ENCODE measurements around the gene ASGR2.
"Not testable (repeated sequence)": the region's sequence is repeated elsewhere in the genome, so short reads cannot be mapped to it uniquely, and the experiment has no call there.

Gene ASGR2

GRCh38 chr17:7097940-7098339 is 16.7 kb downstream of the ASGR2 start:
- DNase-seq: no peak

- DNase-seq: peak; percentile 14
These were observed 19.0 kb downstream of the ASGR2 start for GRCh38 chr17:7095625-7096024.

- DNase-seq: no peak
These were observed 20.0 kb downstream of the ASGR2 start for GRCh38 chr17:7094652-7095019.

DNA sequence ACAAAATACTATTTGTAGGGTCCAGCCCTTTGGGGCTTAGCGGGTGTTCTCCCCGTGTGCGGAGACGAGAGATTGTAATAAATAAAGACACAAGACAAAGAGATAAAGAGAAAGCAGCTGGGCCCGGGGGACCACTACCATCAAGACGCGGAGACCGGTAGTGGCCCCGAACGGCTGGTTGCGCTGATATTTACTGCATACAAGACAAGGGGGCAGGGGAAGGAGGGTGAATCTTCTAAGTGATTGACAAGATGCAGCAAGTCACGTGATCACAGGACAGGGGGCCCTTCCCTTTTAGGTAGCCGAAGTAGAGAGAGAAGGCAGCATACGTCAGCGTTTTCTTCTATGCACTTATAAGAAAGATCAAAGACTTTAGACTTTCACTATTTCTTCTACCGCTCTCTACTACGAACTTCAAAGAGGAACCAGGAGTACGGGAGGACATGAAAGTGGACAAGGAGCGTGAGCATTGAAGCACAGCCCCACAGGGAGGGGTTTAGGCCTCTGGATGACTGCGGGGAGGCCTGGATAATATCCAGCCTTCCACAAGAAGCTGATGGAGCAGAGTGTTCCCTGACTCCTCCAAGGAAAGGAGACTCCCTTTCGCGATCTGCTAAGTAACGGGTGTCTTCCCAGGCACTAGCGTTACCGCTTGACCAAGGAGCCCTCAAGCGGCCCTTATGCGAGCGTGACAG is 23.2 kb downstream of the ASGR2 start:
- DNase-seq: not testable (repeated sequence)

- not testable (repeated sequence) for DNase-seq
These were observed 25.1 kb downstream of the ASGR2 start for GRCh38 chr17:7089570-7089969.

DNA sequence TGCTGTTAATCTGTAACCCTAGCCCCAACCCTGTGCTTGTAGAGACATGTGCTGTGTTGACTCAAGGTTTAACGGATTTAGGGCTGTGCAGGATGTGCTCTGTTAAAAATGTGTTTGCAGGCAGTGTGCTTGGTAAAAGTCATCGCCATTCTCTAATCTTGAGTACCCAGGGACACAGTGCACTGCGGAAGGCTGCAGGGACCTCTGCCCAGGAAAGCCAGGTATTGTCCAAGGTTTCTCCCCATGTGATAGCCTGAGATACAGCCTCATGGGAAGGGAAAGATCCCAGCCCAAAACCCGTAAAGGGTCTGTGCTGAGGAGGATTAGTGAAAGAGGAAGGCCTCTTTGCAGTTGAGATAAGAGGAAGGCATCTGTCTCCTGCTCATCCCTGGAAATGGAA is 26.2 kb downstream of the ASGR2 start:
- DNase-seq: not testable (repeated sequence)

GRCh38 chr17:7084088-7084487 is 30.5 kb downstream of the ASGR2 start:
- DNase-seq: no peak

- no peak for DNase-seq
These were observed 31.0 kb downstream of the ASGR2 start for GRCh38 chr17:7083592-7083991.

DNA sequence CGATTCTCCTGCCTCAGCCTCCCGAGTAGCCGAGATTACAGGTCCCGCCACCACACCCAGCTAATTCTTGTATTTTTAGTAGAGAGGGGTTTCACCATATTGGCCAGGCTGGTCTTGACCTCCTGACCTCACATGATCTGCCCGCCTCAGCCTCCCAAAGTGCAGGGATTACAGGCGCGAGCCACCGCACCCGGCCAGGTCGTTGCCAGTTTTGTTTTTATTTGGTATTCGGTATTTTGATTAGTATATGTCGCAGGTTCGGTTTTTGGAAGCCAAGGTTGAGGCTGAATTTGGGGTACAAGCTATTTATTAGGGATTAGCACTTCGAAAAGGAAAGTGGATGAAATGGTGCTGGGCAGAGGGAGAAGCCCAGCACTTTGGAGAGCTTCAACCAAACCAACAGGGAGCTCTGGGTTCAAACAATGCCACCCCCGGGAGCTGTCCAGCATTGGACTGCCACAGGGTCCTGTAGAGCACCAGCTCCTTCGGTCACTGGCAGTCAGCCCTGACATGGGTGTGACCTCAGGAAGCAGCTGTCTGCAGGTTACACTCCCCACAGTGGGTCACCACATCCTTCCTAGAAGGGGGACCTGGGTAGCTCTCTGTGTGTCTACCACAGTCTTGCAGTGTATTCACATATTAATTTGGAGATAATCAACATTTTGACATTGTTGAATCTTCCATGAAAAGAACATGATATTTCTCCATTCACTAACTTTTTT is 33.1 kb downstream of the ASGR2 start:
- DNase-seq: no peak

DNA sequence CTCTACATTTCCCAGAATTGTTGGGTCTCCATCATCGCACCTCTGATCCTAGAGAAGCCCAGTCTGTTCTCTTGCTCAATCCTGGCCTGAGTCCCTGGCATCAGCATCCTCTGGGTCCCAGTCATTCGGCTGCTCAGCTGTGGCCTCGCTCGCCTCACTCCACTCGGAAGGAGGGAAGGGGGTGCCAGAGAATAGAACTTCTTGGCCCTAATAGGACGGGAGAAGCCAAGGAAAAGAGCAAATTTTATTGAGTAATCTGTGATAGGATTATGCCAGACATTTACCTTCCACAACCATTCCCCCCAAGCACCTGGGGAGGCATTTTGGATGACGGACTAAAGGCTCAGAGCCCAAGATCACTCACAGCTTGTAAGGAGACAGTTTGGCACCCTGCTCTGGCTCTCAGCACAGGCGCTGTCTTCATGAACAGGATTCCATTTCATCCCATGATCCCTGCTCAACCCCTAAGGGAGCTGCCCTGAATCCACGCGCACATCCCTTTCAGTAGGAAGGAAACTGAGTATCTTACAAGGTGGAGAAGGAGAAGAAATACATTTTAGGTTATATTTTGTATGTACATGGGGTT is 34.1 kb downstream of the ASGR2 start:
- DNase-seq: no peak

DNA sequence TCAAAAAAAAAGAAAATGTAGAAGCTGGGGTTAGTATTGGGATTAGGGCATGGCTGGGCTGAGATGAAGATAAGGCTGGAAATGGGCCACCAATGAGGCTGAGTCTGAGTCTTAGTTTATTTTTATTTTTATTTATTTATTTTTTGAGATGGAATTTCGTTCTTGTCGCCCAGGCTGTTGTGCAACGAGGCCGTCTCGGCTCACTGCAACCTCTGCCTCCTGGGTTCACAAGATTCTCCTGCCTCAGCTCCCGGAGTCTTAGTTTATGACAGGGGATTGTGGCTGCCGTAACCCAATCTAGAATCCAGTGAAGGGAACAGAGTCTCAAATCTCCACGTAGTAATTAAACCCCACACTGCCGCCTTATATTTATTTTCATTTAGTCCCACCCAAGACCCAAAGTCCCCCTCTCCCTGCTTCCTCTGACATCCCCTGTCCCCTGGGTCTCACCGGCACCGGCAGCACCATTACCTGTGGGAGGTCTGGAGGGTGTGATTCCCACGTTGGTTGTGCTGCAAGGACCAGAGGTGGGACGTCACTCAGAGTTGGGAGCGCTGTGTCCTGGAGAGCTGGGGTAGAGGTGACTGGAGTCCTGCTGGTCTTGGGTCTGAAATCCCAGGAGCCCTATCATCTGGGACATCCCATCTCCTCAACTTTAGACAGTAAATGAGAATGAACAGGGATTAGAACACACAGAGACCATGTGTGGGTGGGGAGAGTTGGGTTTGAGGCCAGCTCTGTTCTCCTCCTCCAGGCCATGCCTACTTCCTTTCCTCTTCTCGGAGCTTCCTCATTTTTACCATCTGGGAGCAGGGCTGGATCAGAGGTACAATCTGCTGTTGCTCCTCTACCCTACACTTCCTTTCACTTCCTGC is 34.8 kb downstream of the ASGR2 start, which contains the start of gene CLEC10A:
TSS of gene CLEC10A (minus strand) at position 671 of the 875 bp plus-strand sequence. CDS start 1,439 bp downstream, outside the sequence.
- DNase-seq: no peak

DNA sequence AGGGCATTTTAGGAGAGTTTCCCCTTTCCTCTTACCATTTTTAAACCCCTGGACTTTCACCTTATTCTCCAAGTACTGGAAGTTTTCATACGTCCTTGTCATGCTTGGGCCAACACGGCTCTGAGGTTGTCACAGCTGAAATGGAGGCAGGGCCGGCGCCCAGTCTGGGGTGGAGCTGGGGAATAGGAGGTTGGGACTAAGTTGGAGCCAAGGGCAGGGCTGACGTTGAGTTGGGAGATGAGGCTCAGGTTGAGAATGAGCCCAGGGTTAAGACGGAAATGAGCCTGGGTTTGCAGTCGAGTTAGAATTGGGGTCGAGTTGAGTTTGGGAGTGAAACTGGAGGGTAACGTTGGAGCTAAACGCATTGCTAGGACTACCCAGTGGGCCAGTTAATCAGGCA is 35.9 kb downstream of the ASGR2 start:
- no peak for DNase-seq

DNA sequence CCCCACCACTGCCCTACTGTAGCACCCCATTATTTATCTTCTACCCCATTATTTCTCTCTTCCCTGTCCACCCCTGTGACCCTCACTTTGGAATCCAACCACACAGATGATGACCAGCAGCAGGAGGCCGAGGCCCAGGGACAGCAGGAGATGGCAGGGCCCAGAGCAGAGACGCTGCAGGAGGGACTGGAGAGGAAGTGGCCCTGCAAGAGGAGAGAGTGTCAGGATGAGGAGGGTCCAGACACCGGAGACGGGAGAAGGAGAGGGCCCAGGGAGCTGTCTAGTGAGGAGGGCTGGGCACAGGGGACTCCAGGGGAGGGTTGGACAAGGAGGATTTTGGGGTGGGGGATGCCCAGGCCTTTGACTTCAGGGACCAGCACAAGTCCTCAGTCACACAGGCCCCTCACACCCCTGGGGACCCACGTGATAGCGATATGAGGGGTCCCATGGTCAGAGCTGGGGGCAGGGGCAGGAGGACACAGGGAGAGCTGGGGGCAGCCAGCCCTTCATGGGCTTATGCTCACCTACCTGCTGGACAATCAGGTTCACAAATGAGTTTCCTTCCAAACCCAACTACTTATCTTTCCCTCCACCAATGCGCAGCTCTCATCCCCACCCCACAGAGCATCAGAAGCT is 36.6 kb downstream of the ASGR2 start:
- DNase-seq: no peak

- no peak for DNase-seq
These were observed 39.7 kb downstream of the ASGR2 start for GRCh38 chr17:7074931-7075330.

DNA sequence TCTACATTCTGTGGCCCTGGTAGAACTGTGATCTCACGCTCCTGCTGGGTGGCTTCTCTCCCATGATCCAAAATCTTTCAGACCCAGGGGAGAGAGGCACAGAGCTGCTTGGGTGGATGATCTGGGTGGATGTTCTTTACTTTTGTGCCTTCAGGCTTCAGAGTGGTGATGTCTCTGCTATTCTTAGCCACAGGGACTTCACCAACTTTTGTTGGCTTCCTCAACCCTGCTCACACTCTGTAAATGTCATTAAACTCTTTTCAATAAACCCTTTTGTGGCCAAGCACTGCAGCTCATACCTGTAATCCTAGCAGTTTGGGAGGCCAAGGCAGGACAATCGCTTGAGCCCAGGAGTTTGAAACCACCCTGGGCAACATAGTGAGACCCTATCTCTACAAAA is 42.2 kb downstream of the ASGR2 start:
- no peak for DNase-seq

DNA sequence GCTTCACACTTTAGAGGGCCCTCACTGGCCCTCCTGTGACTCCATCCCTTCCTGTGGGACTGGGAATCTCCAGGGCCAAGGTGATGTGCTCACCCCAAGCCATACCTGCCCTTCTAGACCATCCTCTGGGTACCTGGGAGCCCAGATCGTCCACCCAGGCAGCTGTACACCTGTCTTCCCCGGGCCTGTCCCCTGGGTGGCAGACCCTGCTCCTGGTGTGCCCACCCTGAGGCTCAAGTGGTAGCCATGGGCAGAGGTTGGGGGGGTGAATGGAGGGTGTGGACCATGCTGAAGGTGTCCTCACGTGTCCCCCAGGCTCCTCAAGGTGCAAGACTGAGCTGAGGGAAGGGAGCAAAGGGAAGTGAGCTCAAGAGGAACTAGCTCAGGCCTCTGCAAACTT is 43.9 kb downstream of the ASGR2 start:
- no peak for DNase-seq

DNA sequence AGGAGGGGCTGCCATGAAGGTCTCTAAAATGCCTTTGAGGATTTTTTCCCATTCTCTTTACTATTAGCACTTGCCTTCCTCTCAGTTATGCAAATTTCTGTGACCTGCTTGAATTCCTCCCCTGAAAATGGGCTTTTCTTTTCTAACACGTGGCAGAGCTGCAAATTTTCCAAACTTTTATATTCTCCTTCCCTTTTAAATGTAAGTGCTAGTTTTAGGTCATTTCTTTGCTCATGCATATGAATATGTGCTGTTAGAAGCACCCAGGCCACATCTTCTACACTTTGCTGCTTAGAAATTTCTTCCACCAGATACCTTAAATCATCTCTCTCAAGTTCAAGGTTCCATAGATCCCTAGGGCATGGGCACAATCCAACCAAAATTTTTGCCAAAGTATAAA is 46.4 kb downstream of the ASGR2 start:
- DNase-seq: no peak

GRCh38 chr17:7067198-7067597 is 47.4 kb downstream of the ASGR2 start:
- DNase-seq: no peak

DNA sequence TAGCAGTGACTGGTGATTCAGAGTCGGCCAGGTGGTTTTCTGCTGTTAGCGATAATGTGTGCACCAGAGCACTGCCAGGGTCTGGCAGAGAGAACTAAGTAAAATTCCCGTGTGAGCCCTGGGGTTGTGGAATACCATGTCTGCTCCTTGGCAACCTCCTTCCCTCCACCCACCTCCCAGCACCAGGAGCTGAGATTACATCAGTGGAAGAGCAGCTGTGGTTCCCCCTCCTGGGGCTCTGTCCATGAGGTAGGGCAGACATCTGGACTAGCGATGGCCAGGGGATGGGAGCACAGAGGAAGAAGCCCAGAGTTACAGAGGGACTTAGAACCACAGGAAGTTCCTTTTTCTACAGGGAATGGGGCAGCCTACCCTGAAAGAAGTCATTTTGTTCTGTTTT is 50.4 kb downstream of the ASGR2 start:
- DNase-seq: no peak

- DNase-seq: no peak
These were observed 51.0 kb downstream of the ASGR2 start for GRCh38 chr17:7063518-7064094.

- no peak for DNase-seq
These were observed 54.3 kb downstream of the ASGR2 start for GRCh38 chr17:7060165-7060891.

All from DMS79 (cell line).